Neuronal stem cell (in vitro differentiated cells): Measurements from ENCODE around the gene FHOD3.
A peak's percentile ranks its signal among the peaks of the same experiment; 100 is the strongest.

ENCODE experiments used
- DNase-seq: peaks from one replicate; pipeline ENCODE4 v3.0.0-alpha.2; 2013; ENCODE audit warnings: low spot score
- H2AFZ ChIP-seq: one replicate; pipeline ENCODE4 v1.6.1; 2013; ENCODE audit warnings: mild to moderate bottlenecking, low read length, inconsistent platforms
- H2AK5ac ChIP-seq: 2 replicates; pipeline ENCODE4 v1.6.1; 2013; ENCODE audit warnings: low read depth, mild to moderate bottlenecking, inconsistent platforms, low read length, moderate library complexity, mixed read lengths
- H2BK120ac ChIP-seq: 2 replicates; pipeline ENCODE4 v1.6.1; 2013; ENCODE audit warnings: low read depth, mild to moderate bottlenecking, inconsistent platforms, low read length, moderate library complexity, mixed read lengths
- H2BK12ac ChIP-seq: one replicate; pipeline ENCODE4 v1.6.1; 2013; ENCODE audit warnings: low read length, inconsistent platforms
- H2BK15ac ChIP-seq: 2 replicates; pipeline ENCODE4 v1.6.1; 2013; ENCODE audit warnings: mild to moderate bottlenecking, low read length, inconsistent platforms, mixed read lengths
- H2BK5ac ChIP-seq: one replicate; pipeline ENCODE4 v1.6.1; 2013; ENCODE audit warnings: inconsistent platforms, mild to moderate bottlenecking, low read length, moderate library complexity
- H3K14ac ChIP-seq: one replicate; pipeline ENCODE4 v1.6.1; 2013; ENCODE audit warnings: low read length, inconsistent platforms
- H3K18ac ChIP-seq: 2 replicates; pipeline ENCODE4 v1.6.1; 2013; ENCODE audit warnings: low read length, inconsistent platforms
- H3K23ac ChIP-seq: 2 replicates; pipeline ENCODE4 v1.6.1; 2013; ENCODE audit warnings: low read depth, mild to moderate bottlenecking, mixed read lengths, low read length, inconsistent platforms; ENCODE audit not compliant: poor library complexity
- H3K27ac ChIP-seq: replicated peaks from 3 replicates; pipeline ENCODE4 v1.5.1; 2013; ENCODE audit warnings: low read length, inconsistent platforms
- H3K27me3 ChIP-seq, 3 experiments: 2 replicates each; pipeline ENCODE4 v1.6.1; 2013; ENCODE audit warnings: low read length in 3 of 3, mild to moderate bottlenecking in 2 of 3, inconsistent platforms in 1 of 3, low read depth in 1 of 3, mixed read lengths in 1 of 3, moderate library complexity in 1 of 3; ENCODE audit not compliant: control insufficient read depth in 3 of 3, insufficient read depth in 3 of 3
- H3K36me3 ChIP-seq, 2 donors: replicated peaks in 1 of 2; 2 replicates each; pipeline ENCODE4 v1.6.1; 2013; ENCODE audit warnings: low read length in 2 of 2; ENCODE audit not compliant: control insufficient read depth in 2 of 2, insufficient read depth in 2 of 2
- H3K4ac ChIP-seq: 2 replicates; pipeline ENCODE4 v1.6.1; 2013; ENCODE audit warnings: inconsistent platforms, mild to moderate bottlenecking, low read length, moderate library complexity
- H3K4me1 ChIP-seq, 2 donors: 1 replicate in 1 of 2; 2 replicates in 1 of 2; pipeline ENCODE4 v1.6.1; 2013; ENCODE audit warnings: low read length in 2 of 2, low read depth in 1 of 2; ENCODE audit not compliant: control insufficient read depth in 2 of 2, insufficient read depth in 1 of 2
- H3K4me2 ChIP-seq: one replicate; pipeline ENCODE4 v1.6.1; 2013; ENCODE audit warnings: mild to moderate bottlenecking, low read length, inconsistent platforms; ENCODE audit not compliant: insufficient read depth, poor library complexity, severe bottlenecking
- H3K4me3 ChIP-seq, 2 donors: 2 replicates each; pipeline ENCODE4 v1.5.1; 2013; ENCODE audit warnings: low read length in 2 of 2, mild to moderate bottlenecking in 2 of 2, inconsistent platforms in 1 of 2, moderate library complexity in 1 of 2
- H3K79me1 ChIP-seq: one replicate; pipeline ENCODE4 v1.6.1; 2013; ENCODE audit warnings: low read depth, mild to moderate bottlenecking, inconsistent platforms, low read length, moderate library complexity
- H3K9ac ChIP-seq: one replicate; pipeline ENCODE4 v1.6.1; 2013; ENCODE audit warnings: mild to moderate bottlenecking, low read depth, low read length, inconsistent platforms; ENCODE audit not compliant: poor library complexity
- H3K9me3 ChIP-seq, 2 donors: replicated peaks in 1 of 2; 2 replicates each; pipeline versions ENCODE3 to v1.6.1; 2013; ENCODE audit warnings: low read length in 2 of 2, mild to moderate bottlenecking in 2 of 2, inconsistent platforms in 1 of 2, low read depth in 1 of 2, mixed read lengths in 1 of 2, moderate library complexity in 1 of 2; ENCODE audit not compliant: control insufficient read depth in 2 of 2, insufficient read depth in 1 of 2
- H4K8ac ChIP-seq: one replicate; pipeline ENCODE4 v1.6.1; 2013; ENCODE audit warnings: low read depth, mild to moderate bottlenecking, inconsistent platforms, low read length, moderate library complexity
- H4K91ac ChIP-seq: one replicate; pipeline ENCODE4 v1.6.1; 2013; ENCODE audit warnings: low read length, low read depth, mild to moderate bottlenecking, inconsistent platforms; ENCODE audit not compliant: poor library complexity
- WGBS, 2 donors: extraction: QIAGEN DNeasy Blood & Tissue Kit; methylation state at CpG; one replicate each; pipeline ENCODE4 v1.1.7; 2013; ENCODE audit warnings: missing lambda C conversion rate in 2 of 2, mixed read lengths in 1 of 2; ENCODE audit not compliant: insufficient read length in 2 of 2, insufficient replicate concordance in 1 of 2; ENCODE audit errors: extremely low coverage in 2 of 2; 5-methylcytosine and 5-hydroxymethylcytosine counted together

The FHOD3 gene

GRCh38 chr18:36484591-36484990 lies 187.1 kb downstream of the FHOD3 start:
- H2AFZ ChIP-seq, result no peak overlapping the region
- no peak overlapping the region for H3K4ac ChIP-seq
- no peak overlapping the region for H2BK5ac ChIP-seq
- H2BK120ac ChIP-seq, result no peak overlapping the region
- WGBS, 2 donors, result no CpG with 5 or more reads among the region's 5 CpGs
- no peak overlapping the region for H4K91ac ChIP-seq
- H3K4me2 ChIP-seq, result no peak overlapping the region
- no peak overlapping the region for H3K9ac ChIP-seq
- H3K23ac ChIP-seq, result no peak overlapping the region
- no peaks in the 10 kb centered on the region for H3K9me3 ChIP-seq
- H3K27ac ChIP-seq, result no peak overlapping the region
- H3K4me1 ChIP-seq, result peaks cover 28 to 32% of the 10 kb centered on the region in 2 donors
- H3K14ac ChIP-seq, result no peak overlapping the region
- no peak for DNase-seq
- H3K4me3 ChIP-seq, result no peak overlapping the region
- no peaks in the 10 kb centered on the region for H3K36me3 ChIP-seq
- no peak overlapping the region for H2BK12ac ChIP-seq
- peak overlapping the region; percentile 69 for H3K18ac ChIP-seq
- peak overlapping the region; percentile 40 for H2AK5ac ChIP-seq
- H2BK15ac ChIP-seq, result no peak overlapping the region
- H3K27me3 ChIP-seq, result no peaks in the 10 kb centered on the region
- peaks cover 5% of the 10 kb centered on the region for H3K79me1 ChIP-seq
- no peak overlapping the region for H4K8ac ChIP-seq

- no peak overlapping the region for H3K27ac ChIP-seq
- H3K36me3 ChIP-seq, result no peaks in the 10 kb centered on the region
- H2AK5ac ChIP-seq, result no peak overlapping the region
- H3K4me1 ChIP-seq, result peaks cover 19 to 23% of the 10 kb centered on the region in 2 donors
- H2BK5ac ChIP-seq, result no peak overlapping the region
- H3K4ac ChIP-seq, result no peak overlapping the region
- whole genome bisulfite sequencing, 2 donors, result no CpG with 5 or more reads among the region's 2 CpGs
- no peak overlapping the region for H2BK12ac ChIP-seq
- H3K27me3 ChIP-seq, result no peaks in the 10 kb centered on the region
- no peak overlapping the region for H3K9ac ChIP-seq
- no peaks in the 10 kb centered on the region for H3K9me3 ChIP-seq
- no peak overlapping the region for H3K23ac ChIP-seq
- H2BK120ac ChIP-seq, result no peak overlapping the region
- H3K79me1 ChIP-seq, result peaks cover 5% of the 10 kb centered on the region
- H4K8ac ChIP-seq, result no peak overlapping the region
- DNase-seq, result no peak
- no peak overlapping the region for H3K4me2 ChIP-seq
- no peak overlapping the region for H3K4me3 ChIP-seq
- H2AFZ ChIP-seq, result no peak overlapping the region
- no peak overlapping the region for H2BK15ac ChIP-seq
- H3K18ac ChIP-seq, result no peak overlapping the region
- no peak overlapping the region for H3K14ac ChIP-seq
- no peak overlapping the region for H4K91ac ChIP-seq
These were observed 188.3 kb downstream of the FHOD3 start for GRCh38 chr18:36485772-36486171.

GRCh38 chr18:36488131-36488530 lies 190.6 kb downstream of the FHOD3 start:
- Histone ChIP-seq H2AFZ (no peak overlapping the region), H3K14ac (no peak overlapping the region), H3K4me1 (peaks cover 4 to 14% of the 10 kb centered on the region in 2 donors), H4K8ac (no peak overlapping the region), H3K23ac (no peak overlapping the region), H3K27me3 (no peaks in the 10 kb centered on the region), H3K9ac (no peak overlapping the region), H3K36me3 (no peaks in the 10 kb centered on the region), H2AK5ac (no peak overlapping the region), H2BK5ac (no peak overlapping the region), H3K4me3 (no peak overlapping the region), H3K79me1 (peaks cover 4% of the 10 kb centered on the region), H2BK120ac (no peak overlapping the region), H3K4ac (no peak overlapping the region), H3K18ac (peak overlapping the region; percentile 25), H3K9me3 (no peaks in the 10 kb centered on the region), H4K91ac (no peak overlapping the region), H3K27ac (no peak overlapping the region), H2BK12ac (no peak overlapping the region), H3K4me2 (no peak overlapping the region), H2BK15ac (no peak overlapping the region)
- no CpG with 5 or more reads among the region's 2 CpGs for WGBS, 2 donors
- DNase-seq, result no peak

GRCh38 chr18:36490897-36491296 lies 193.4 kb downstream of the FHOD3 start:
- H3K18ac ChIP-seq, result peak overlapping the region; percentile 46
- DNase-seq, result no peak

More at GRCh38 chr18:36490897-36491296, 193.4 kb downstream of the FHOD3 start:
- WGBS, 2 donors, result no CpG with 5 or more reads among the region's 4 CpGs
- H2BK12ac ChIP-seq, result no peak overlapping the region
- no peaks in the 10 kb centered on the region for H3K9me3 ChIP-seq
- no peak overlapping the region for H2BK120ac ChIP-seq
- no peak overlapping the region for H3K4me3 ChIP-seq
- no peak overlapping the region for H3K4me2 ChIP-seq
- peaks cover 18 to 26% of the 10 kb centered on the region in 2 donors for H3K4me1 ChIP-seq
- H2BK15ac ChIP-seq, result no peak overlapping the region
- H3K79me1 ChIP-seq, result no peaks in the 10 kb centered on the region
- no peak overlapping the region for H3K23ac ChIP-seq
- H4K91ac ChIP-seq, result no peak overlapping the region
- H2AK5ac ChIP-seq, result no peak overlapping the region
- no peaks in the 10 kb centered on the region for H3K36me3 ChIP-seq
- no peak overlapping the region for H3K4ac ChIP-seq
- no peak overlapping the region for H2BK5ac ChIP-seq
- H3K27me3 ChIP-seq, result no peaks in the 10 kb centered on the region
- H3K27ac ChIP-seq, result no peak overlapping the region
- H3K14ac ChIP-seq, result no peak overlapping the region
- no peak overlapping the region for H3K9ac ChIP-seq
- no peak overlapping the region for H2AFZ ChIP-seq
- no peak overlapping the region for H4K8ac ChIP-seq
